Measurements from ENCODE around the gene A1CF. TPM values are rescaled to one million over a fixed set of nuclear protein-coding genes. Genes with fewer than 3 reads are reported as not detected.

Gene A1CF
- total RNA-seq, 4 donors from 2014 or later: not detected

DNA sequence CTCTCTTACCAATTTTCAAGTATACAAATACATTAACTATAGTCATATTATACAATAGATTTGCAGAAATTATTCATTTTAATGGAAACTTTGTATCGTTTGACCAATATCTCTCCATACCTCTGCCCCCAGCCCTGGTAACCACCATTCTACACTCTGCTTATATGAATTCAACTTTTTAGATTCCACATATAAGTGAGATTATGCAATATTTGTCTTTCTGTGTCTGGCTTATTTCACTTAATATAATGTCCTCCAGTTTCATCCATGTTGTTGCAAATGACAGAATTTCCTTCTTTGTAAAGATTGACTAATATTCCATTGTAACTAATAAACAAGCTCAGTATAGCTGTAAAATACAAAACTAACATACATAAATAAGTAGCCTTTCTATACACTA, 55.4 kb downstream of the A1CF start:
- no peak for DNase-seq (ENCODE audit: low spot score in 2 of 2)
- Histone ChIP-seq H3K27me3 (no peaks in the 10 kb centered on the region), H3K27ac (no peak overlapping the region), H3K36me3 (no peaks in the 10 kb centered on the region), H3K9me3 (peaks cover 0 to 4% (median 0%) of the 10 kb centered on the region in 4 donors), H3K4me3 (no peak overlapping the region), H3K4me1 (no peaks in the 10 kb centered on the region)
- TF ChIP-seq, protein P1, sequence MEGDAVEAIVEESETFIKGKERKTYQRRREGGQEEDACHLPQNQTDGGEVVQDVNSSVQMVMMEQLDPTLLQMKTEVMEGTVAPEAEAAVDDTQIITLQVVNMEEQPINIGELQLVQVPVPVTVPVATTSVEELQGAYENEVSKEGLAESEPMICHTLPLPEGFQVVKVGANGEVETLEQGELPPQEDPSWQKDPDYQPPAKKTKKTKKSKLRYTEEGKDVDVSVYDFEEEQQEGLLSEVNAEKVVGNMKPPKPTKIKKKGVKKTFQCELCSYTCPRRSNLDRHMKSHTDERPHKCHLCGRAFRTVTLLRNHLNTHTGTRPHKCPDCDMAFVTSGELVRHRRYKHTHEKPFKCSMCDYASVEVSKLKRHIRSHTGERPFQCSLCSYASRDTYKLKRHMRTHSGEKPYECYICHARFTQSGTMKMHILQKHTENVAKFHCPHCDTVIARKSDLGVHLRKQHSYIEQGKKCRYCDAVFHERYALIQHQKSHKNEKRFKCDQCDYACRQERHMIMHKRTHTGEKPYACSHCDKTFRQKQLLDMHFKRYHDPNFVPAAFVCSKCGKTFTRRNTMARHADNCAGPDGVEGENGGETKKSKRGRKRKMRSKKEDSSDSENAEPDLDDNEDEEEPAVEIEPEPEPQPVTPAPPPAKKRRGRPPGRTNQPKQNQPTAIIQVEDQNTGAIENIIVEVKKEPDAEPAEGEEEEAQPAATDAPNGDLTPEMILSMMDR (IDR thresholded peaks at IDR 0.05): no peak
- no peak for TF ChIP-seq POLR2A (IDR thresholded peaks at IDR 0.05)
- no peak for TF ChIP-seq EP300 (IDR thresholded peaks at IDR 0.05)
- WGBS, 2 donors: 93 to 98% methylated on average over 1 of the region's 1 CpG

DNA sequence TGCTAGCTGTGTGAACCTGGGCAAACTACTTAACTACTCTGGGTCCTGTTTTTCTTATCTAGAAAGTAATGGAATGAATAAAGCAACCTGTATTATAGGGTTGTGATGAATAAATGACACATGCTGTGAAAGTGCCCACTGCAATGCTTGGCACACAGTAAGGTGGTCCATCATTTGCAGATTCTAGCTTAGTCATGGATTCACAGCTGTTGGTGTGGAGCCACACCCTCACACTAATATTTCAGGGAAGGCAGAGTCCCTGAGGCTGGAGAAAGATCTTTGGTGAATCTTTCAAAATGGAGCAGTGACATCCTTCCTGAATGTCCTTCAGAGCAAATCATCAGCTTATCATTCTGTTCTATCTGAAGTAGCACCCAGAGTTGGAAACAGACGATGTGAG, 60.6 kb downstream of the A1CF start:
- no peaks in the 10 kb centered on the region for H3K27me3 ChIP-seq
- TF ChIP-seq EP300 (IDR thresholded peaks at IDR 0.05): no peak
- TF ChIP-seq, protein P1 (IDR thresholded peaks at IDR 0.05): no peak
- TF ChIP-seq POLR2A (IDR thresholded peaks at IDR 0.05): no peak
- H3K9me3 ChIP-seq: no peaks in the 10 kb centered on the region
- WGBS, 2 donors: 74 to 92% methylated on average over 1 of the region's 1 CpG
- DNase-seq (ENCODE audit: low spot score in 2 of 2): no peak
- H3K36me3 ChIP-seq: no peaks in the 10 kb centered on the region
- no peaks in the 10 kb centered on the region for H3K4me1 ChIP-seq
- H3K4me3 ChIP-seq: no peak overlapping the region
- no peak overlapping the region for H3K27ac ChIP-seq

DNA sequence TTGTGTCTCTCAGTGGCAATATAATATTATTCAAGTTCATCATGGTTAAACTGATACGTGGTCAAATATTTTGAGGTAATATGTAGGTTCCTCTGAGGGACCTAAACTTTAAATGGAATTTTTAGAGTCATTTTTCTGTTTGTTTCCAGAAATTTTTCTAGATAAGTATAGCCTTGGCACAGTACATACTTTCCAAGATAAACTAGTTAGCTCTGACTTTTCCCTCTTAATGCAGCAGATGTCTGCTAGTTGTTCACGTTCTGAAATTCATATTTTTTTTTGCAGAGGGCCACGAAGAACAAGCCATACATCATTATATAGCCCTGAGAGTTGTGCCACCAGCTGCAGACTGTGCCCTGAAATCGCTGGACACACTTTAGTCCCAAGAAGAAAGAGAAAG, 61.6 kb downstream of the A1CF start:
- WGBS, 2 donors: 54 to 58% methylated on average over 4 of the region's 4 CpGs
- Histone ChIP-seq H3K9me3 (no peaks in the 10 kb centered on the region), H3K4me1 (no peaks in the 10 kb centered on the region), H3K36me3 (no peaks in the 10 kb centered on the region), H3K27me3 (no peaks in the 10 kb centered on the region), H3K4me3 (no peak overlapping the region), H3K27ac (no peak overlapping the region)
- DNase-seq (ENCODE audit: low spot score in 2 of 2): no peak
- TF ChIP-seq, protein P1 (IDR thresholded peaks at IDR 0.05): no peak
- no peak for TF ChIP-seq POLR2A (IDR thresholded peaks at IDR 0.05)

DNA sequence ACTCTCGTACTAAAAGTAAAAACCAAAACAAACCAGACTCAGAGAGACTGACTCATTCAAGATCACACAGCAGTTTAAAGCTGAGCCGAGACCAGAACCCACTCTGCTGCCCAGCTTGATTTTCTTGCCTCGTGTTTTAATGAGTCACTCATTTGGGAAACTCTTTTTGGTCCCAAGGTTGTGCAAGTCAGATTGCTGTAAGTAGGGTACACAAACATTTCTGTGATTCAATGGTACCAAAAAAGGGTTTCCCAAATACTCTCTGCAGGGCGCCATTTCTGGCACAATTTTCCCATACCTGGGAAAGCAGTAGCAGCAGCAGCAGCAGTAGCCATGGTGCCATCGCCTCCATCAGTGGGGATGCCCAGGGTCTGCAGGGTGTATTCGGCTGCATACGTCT, 75.8 kb downstream of the A1CF start:
- WGBS, 2 donors: 90 to 91% methylated on average over 7 of the region's 7 CpGs
- Histone ChIP-seq H3K9me3 (no peaks in the 10 kb centered on the region), H3K36me3 (no peaks in the 10 kb centered on the region), H3K4me1 (no peaks in the 10 kb centered on the region), H3K27ac (no peak overlapping the region), H3K27me3 (no peaks in the 10 kb centered on the region), H3K4me3 (no peak overlapping the region)
- no peak for TF ChIP-seq POLR2A (IDR thresholded peaks at IDR 0.05)
- TF ChIP-seq EP300 (IDR thresholded peaks at IDR 0.05): no peak
- TF ChIP-seq, protein P1 (IDR thresholded peaks at IDR 0.05): no peak
- no peak for DNase-seq (ENCODE audit: low spot score in 2 of 2)

DNA sequence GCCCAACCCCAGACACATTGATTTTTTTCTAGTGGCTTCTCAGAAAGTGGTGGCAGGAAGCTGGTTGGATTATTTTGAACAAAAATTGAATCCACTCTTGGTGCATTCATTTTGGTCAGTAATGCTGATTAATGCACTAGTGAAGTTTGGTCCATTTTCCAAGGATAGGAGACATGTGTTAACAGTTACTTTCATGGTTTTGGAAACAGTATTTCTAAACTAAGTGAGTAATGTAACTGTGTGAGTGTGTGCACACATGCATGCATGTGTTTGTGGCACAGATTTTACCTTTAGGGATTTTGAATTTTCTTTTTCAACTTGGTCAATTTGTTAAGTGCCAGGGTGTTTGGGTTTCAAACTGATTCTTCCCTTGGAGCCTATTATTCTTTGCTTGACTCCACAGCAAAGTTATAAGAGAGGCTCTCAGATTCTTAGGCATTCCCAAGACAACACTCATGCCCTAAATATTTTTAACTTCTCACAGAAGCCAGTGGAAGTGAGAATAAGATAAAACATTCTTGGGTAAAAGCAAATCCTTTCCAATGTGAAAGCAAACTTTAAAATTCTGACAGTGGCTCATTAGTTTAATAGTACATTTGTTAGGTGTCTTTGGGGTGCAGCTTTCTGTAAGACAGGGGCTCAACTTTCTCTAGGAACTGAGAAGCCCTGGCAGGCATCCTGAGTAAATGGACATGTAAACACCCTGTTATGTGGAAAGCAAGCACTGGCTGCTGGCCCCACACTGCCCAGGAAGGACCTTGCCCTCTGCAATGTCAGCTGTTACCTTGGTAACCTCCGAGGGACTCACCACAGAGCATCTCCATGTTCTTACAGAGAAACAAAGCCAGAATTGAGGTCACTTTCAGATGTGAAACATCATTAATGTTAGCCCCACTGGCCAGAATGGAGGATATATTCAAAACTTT, 77.3 kb downstream of the A1CF start:
- H3K27ac ChIP-seq: no peak overlapping the region

More for the DNA sequence above, 77.3 kb downstream of the A1CF start:
- H3K4me1 ChIP-seq: no peaks in the 10 kb centered on the region
- H3K27me3 ChIP-seq: no peaks in the 10 kb centered on the region
- DNase-seq (ENCODE audit: low spot score in 2 of 2): no peak
- 14 to 18% methylated on average over 1 of the region's 1 CpG for WGBS, 2 donors
- no peak for TF ChIP-seq POLR2A (IDR thresholded peaks at IDR 0.05)
- TF ChIP-seq, protein P1 (IDR thresholded peaks at IDR 0.05): no peak
- TF ChIP-seq EP300 (IDR thresholded peaks at IDR 0.05): no peak
- H3K4me3 ChIP-seq: no peak overlapping the region
- H3K36me3 ChIP-seq: no peaks in the 10 kb centered on the region
- H3K9me3 ChIP-seq: no peaks in the 10 kb centered on the region
